Heart left ventricle (tissue), 16 donors: ENCODE measurements around the gene BPIFA2. TPM values are rescaled to one million over a fixed set of nuclear protein-coding genes. Genes with fewer than 3 reads are reported as not detected.

Source experiments
- ATAC-seq, 4 donors: fragments of 200-7000 bp; cut with Tn5 transposase; one replicate each; pipeline ENCODE4 v1.9.1; 2020 to 2022; ENCODE audit warnings: moderate library complexity in 4 of 4, mild to moderate bottlenecking in 3 of 4, moderate number of reproducible peaks in 1 of 4
- DNase-seq, 5 donors: peaks; one replicate each; pipeline ENCODE4 v3.0.0-alpha.2; 2020
- H3K27ac ChIP-seq, 12 donors: fragments of 200-600 bp; sonication (generic) in 4 of 12; one replicate each; pipeline versions ENCODE4 v1.5.0 to v1.8.0; 2016 to 2022; ENCODE audit warnings: mild to moderate bottlenecking in 2 of 12
- H3K27me3 ChIP-seq, 9 donors: fragments of 200-600 bp; sonication (generic) in 2 of 9; one replicate each; pipeline versions ENCODE4 v1.5.1 to v1.8.0; 2016 to 2022; ENCODE audit warnings: mild to moderate bottlenecking in 3 of 9
- H3K36me3 ChIP-seq, 9 donors: fragments of 200-600 bp; sonication (generic) in 2 of 9; one replicate each; pipeline versions ENCODE4 v1.5.0 to v1.8.0; 2018 to 2022; ENCODE audit warnings: mild to moderate bottlenecking in 2 of 9
- H3K4me1 ChIP-seq, 12 donors: fragments of 200-600 bp; sonication (generic) in 4 of 12; one replicate each; pipeline versions ENCODE4 v1.5.0 to v1.8.0; 2016 to 2022; ENCODE audit warnings: mild to moderate bottlenecking in 3 of 12
- H3K4me3 ChIP-seq, 12 donors: fragments of 200-600 bp; sonication (generic) in 4 of 12; one replicate each; pipeline versions ENCODE4 v1.5.0 to v1.8.0; 2017 to 2022; ENCODE audit warnings: mild to moderate bottlenecking in 9 of 12, moderate library complexity in 4 of 12
- H3K9me3 ChIP-seq, 12 donors: fragments of 200-600 bp; sonication (generic) in 4 of 12; one replicate each; pipeline versions ENCODE4 v1.5.0 to v1.8.0; 2016 to 2022; ENCODE audit warnings: mild to moderate bottlenecking in 1 of 12
- POLR2A ChIP-seq, 2 donors: fragments of 450-650 bp; IDR thresholded peaks; one replicate each; pipeline ENCODE4 v1.6.1; 2017; ENCODE audit warnings: antibody characterized with exemption in 2 of 2, mild to moderate bottlenecking in 2 of 2, moderate library complexity in 2 of 2
- WGBS, 4 donors: extraction: QIAGEN DNeasy Blood & Tissue Kit in 2 of 4; methylation state at CpG; one replicate each; pipeline versions ENCODE4 v1.1.5 to v1.1.7; 2013 to 2018; 5-methylcytosine and 5-hydroxymethylcytosine counted together
- intact Hi-C, 10 donors: fragments of 100-400 bp; cut with DNase I; formaldehyde crosslinking; loops; one replicate each; pipeline versions ENCODE4 v1.11.1 to v1.14.2; 2022
- polyA plus RNA-seq, 2 donors: library from polyadenylated mRNA; stranded (reverse); fragments of 200-250 nt; gene quantifications; one replicate each; pipeline ENCODE4 v1.2.3, GENCODE V29; 2013
- total RNA-seq, 9 donors: library from RNA; depleted of rRNA in 2 of 9; stranded (reverse); fragments of >200 nt in 2 of 9; fragmentation: NEBNext Ultra II Directional in 3 of 9; extraction: Animal tissue kit (Norgen Biotek cat#: 25700) in 3 of 9; gene quantifications; one replicate each; pipeline versions ENCODE4 v1.1.0 to v1.2.4, GENCODE V29; 2016 to 2023
- TF ChIP-seq, protein P1 (sequence below), 12 donors: fragments of 200-600 bp; sonication (generic) in 4 of 12; IDR thresholded peaks; one replicate each; pipeline versions ENCODE4 v1.5.0 to v1.8.0; 2018 to 2022; ENCODE audit warnings: antibody characterized with exemption in 12 of 12, mild to moderate bottlenecking in 5 of 12
- donor health status: ischemic (EF 13 %, LVEDD 7.1; RV severe dilation, severe dysfunction).
- donor health status: healthy with polysubstance abuse.
- donor health status: DM: no; HTN: yes; CAD: no.
- donor health status: DM: no; HTN: no; CAD: no.
- donor health status: ischemic (EF 25% LVEDD 6.9; RV normal size, moderate dysfunction).
- donor health status: ischemic (EF 25% LVEDD 5.7; RV mildly dilated, moderate dysfunction).
- donor health status: healthy.
- donor health status: DM: yes; HTN: yes; CAD: no.
- donor health status: ischemic (EF 35%, LVEDD 5.7; RV mildly dilated, moderate dysfunction).
- donor health status: nonischemic (EF 11% LVEDD 7.7; RV severe dilation, severe dysfunction).
- donor health status: DM: yes; HTN: yes; CAD: no.
- donor health status: PGD.
- donor health status: ischemic (EF 29% LVEDD 5.4; RV normal size, mild dysfunction).
- donor health status: nonischemic (EF 23%, LVEDD 6.1; RV moderate dilation, normal function).

Gene BPIFA2
- total and polyA plus RNA-seq, 11 donors = not detected

DNA sequence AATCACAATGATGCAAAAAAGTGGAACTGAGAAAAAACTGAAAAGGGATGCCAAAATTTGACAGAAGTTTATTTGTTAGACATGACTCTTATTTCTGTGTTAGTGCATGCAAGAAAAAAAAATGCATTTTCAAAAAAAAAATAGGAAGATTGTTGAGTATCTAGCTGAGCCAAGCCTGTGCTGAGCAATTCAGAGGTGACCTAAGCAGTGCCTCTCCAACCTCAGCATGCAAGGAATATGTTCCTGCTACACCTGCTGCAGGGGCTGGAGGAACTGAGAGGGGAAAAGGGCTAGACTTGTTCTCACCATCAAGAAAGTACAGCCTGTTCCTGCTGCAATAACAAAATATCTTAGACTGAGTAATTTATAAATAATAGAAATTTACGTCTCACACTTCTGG, 24.0 kb downstream of the BPIFA2 start:
- DNase-seq (no peak), ATAC-seq (no peak)
- WGBS, 4 donors = 92 to 100% (median 94%) methylated on average over 1 of the region's 1 CpG
- intact Hi-C loops = no loop called here
- H3K27me3 ChIP-seq = peaks cover 0 to 28% (median 4%) of the 10 kb centered on the region in 9 donors
- H3K4me3 ChIP-seq = no peak overlapping the region
- H3K36me3 ChIP-seq = no peaks in the 10 kb centered on the region
- H3K27ac ChIP-seq = no peak overlapping the region
- H3K4me1 ChIP-seq = no peaks in the 10 kb centered on the region
- TF ChIP-seq, protein P1, sequence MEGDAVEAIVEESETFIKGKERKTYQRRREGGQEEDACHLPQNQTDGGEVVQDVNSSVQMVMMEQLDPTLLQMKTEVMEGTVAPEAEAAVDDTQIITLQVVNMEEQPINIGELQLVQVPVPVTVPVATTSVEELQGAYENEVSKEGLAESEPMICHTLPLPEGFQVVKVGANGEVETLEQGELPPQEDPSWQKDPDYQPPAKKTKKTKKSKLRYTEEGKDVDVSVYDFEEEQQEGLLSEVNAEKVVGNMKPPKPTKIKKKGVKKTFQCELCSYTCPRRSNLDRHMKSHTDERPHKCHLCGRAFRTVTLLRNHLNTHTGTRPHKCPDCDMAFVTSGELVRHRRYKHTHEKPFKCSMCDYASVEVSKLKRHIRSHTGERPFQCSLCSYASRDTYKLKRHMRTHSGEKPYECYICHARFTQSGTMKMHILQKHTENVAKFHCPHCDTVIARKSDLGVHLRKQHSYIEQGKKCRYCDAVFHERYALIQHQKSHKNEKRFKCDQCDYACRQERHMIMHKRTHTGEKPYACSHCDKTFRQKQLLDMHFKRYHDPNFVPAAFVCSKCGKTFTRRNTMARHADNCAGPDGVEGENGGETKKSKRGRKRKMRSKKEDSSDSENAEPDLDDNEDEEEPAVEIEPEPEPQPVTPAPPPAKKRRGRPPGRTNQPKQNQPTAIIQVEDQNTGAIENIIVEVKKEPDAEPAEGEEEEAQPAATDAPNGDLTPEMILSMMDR (IDR thresholded peaks at IDR 0.05) = no peak
- TF ChIP-seq POLR2A (IDR thresholded peaks at IDR 0.05) = no peak
- no peaks in the 10 kb centered on the region for H3K9me3 ChIP-seq

DNA sequence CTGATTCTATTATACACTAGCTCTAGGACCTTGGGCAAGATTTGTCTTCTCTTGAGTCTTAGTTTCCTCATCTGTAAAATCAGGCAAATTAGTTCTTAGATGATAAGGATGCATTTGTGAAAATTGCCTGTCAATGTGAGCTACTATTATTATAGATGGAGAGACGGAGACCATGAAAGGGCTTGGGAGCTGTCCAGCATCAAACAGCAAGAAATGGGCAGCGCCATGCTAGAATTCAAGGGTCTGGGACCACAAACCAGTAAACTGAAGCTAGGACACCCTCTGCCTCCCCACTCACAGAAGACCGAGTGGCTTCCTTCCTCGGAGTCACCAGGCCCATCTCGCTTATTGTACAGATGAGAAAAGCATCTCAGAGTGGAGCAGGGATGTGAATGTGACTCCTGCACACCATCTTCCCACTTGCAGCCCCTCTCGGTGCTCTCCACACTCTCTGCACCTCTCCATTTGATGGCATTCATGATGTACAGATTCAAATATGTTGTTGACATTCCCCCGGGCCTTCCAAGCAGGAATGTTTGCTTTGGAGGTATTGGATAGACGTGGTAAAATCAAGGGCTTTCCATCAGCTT, 25.0 kb downstream of the BPIFA2 start:
- Histone ChIP-seq H3K4me1 (no peaks in the 10 kb centered on the region), H3K4me3 (no peak overlapping the region), H3K27me3 (peaks cover 0 to 38% (median 4%) of the 10 kb centered on the region in 9 donors)

DNA sequence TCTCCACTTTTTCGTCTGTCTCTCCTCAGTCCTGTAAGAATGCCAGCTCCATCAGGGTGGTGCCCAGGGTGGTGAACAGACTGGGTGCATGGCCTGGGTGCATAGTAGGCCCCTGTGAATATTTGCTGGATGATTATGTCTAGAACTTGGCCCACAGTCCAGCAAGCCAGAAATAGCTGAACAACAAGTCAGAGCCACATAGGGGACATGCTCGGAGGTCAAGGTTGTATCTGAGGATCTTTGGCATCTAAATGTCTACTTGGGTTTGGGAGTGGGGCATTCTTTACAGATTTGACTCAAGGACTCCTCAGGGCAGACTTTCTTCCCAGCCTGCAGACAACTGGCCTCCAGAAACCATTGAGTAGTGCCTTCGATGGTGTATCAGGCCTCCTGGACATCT, 31.1 kb downstream of the BPIFA2 start:
- no peaks in the 10 kb centered on the region for H3K4me1 ChIP-seq
- no peaks in the 10 kb centered on the region for H3K9me3 ChIP-seq
- no peaks in the 10 kb centered on the region for H3K36me3 ChIP-seq
- no peak overlapping the region for H3K27ac ChIP-seq
- no peak for DNase-seq
- H3K27me3 ChIP-seq = peaks cover 0 to 21% (median 0%) of the 10 kb centered on the region in 9 donors
- intact Hi-C loops = no loop called here
- TF ChIP-seq, protein P1 (IDR thresholded peaks at IDR 0.05) = no peak
- TF ChIP-seq POLR2A (IDR thresholded peaks at IDR 0.05) = no peak
- H3K4me3 ChIP-seq = no peak overlapping the region
- WGBS, 4 donors = 75 to 79% (median 77%) methylated on average over 3 of the region's 3 CpGs
- ATAC-seq = no peak

More for the DNA sequence above, 25.0 kb downstream of the BPIFA2 start:
- intact Hi-C loops = no loop called here
- ATAC-seq (no peak), DNase-seq (no peak)
- no peak overlapping the region for H3K27ac ChIP-seq
- H3K36me3 ChIP-seq = no peaks in the 10 kb centered on the region
- H3K9me3 ChIP-seq = no peaks in the 10 kb centered on the region
- WGBS, 4 donors = 60 to 61% (median 61%) methylated on average over 8 of the region's 8 CpGs
- no peak for TF ChIP-seq POLR2A (IDR thresholded peaks at IDR 0.05)
- TF ChIP-seq, protein P1 (IDR thresholded peaks at IDR 0.05) = no peak

DNA sequence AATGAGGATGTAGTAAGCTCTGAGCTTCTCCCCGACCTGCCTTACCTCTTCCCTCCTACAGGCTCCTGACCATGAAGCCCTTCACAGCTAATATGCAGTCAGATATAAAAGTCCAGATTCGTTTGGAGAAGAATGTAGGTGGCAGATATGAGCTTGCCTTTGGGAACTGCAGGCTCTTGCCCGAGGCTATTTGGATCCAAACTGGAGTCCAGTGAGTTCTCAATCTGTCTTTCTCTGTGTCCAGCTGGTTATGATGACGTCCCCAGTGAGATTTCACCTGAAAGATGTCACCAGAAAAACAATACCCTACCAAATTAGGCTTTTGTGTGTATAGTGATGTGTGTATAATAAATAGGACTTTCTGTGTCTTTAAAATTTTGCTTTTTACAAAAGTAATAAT, 34.5 kb downstream of the BPIFA2 start:
- H3K27me3 ChIP-seq = peaks cover 0 to 13% (median 0%) of the 10 kb centered on the region in 9 donors
- intact Hi-C loops = no loop called here
- 45 to 53% (median 52%) methylated on average over 4 of the region's 4 CpGs for WGBS, 4 donors
- ATAC-seq = no peak
- DNase-seq = no peak
- no peaks in the 10 kb centered on the region for H3K4me1 ChIP-seq
- no peak overlapping the region for H3K27ac ChIP-seq
- no peak overlapping the region for H3K4me3 ChIP-seq
- H3K9me3 ChIP-seq = no peaks in the 10 kb centered on the region
- TF ChIP-seq, protein P1 (IDR thresholded peaks at IDR 0.05) = no peak
- no peak for TF ChIP-seq POLR2A (IDR thresholded peaks at IDR 0.05)
- no peaks in the 10 kb centered on the region for H3K36me3 ChIP-seq
